GM18519 (cell line): ENCODE measurements around the gene EMID1.

ENCODE experiments used
- ATAC-seq: cut with Tn5 transposase; IDR thresholded peaks from one replicate; pipeline ENCODE4 v1.9.1; 2021; ENCODE audit warnings: mild to moderate bottlenecking, moderate library complexity; ENCODE audit not compliant: unreplicated experiment, low FRiP score

EMID1 gene

GRCh38 chr22:29205594-29206371, at the start of gene EMID1:
EMID1 (plus strand) TSS chr22:29205896; CDS start chr22:29206039, 143 bp downstream.
- no peak for ATAC-seq

- ATAC-seq = no peak
These were observed 49.7 kb upstream of the EMID1 start for GRCh38 chr22:29155966-29156365.

GRCh38 chr22:29156507-29156906, 49.2 kb upstream of the EMID1 start:
- no peak for ATAC-seq

- ATAC-seq = no peak
These were observed 47.7 kb upstream of the EMID1 start for GRCh38 chr22:29157759-29158535.

- no peak for ATAC-seq
These were observed 47.1 kb upstream of the EMID1 start for GRCh38 chr22:29158546-29158945.

- ATAC-seq = no peak
These were observed 41.9 kb upstream of the EMID1 start for GRCh38 chr22:29163808-29164207.

GRCh38 chr22:29165321-29166060, 40.2 kb upstream of the EMID1 start:
- no peak for ATAC-seq

GRCh38 chr22:29166180-29166579, 39.5 kb upstream of the EMID1 start:
- no peak for ATAC-seq

- ATAC-seq = peak; percentile 76
These were observed 38.4 kb upstream of the EMID1 start for GRCh38 chr22:29167032-29167911.

GRCh38 chr22:29171721-29172120, 34.0 kb upstream of the EMID1 start:
- ATAC-seq = no peak

- ATAC-seq = no peak
These were observed 33.5 kb upstream of the EMID1 start for GRCh38 chr22:29172216-29172615.

GRCh38 chr22:29175312-29175835, 30.3 kb upstream of the EMID1 start:
- ATAC-seq = no peak

GRCh38 chr22:29183971-29184848, 21.5 kb upstream of the EMID1 start:
- no peak for ATAC-seq

- ATAC-seq = no peak
These were observed 20.7 kb upstream of the EMID1 start for GRCh38 chr22:29184849-29185490.

GRCh38 chr22:29186302-29186701, 19.4 kb upstream of the EMID1 start:
- no peak for ATAC-seq

GRCh38 chr22:29187831-29188230, 17.9 kb upstream of the EMID1 start:
- ATAC-seq = no peak

GRCh38 chr22:29190051-29190450, 15.6 kb upstream of the EMID1 start:
- no peak for ATAC-seq

GRCh38 chr22:29190918-29191317, 14.8 kb upstream of the EMID1 start:
- no peak for ATAC-seq
